Measurements from ENCODE around the gene LY6G5C.

DNA sequence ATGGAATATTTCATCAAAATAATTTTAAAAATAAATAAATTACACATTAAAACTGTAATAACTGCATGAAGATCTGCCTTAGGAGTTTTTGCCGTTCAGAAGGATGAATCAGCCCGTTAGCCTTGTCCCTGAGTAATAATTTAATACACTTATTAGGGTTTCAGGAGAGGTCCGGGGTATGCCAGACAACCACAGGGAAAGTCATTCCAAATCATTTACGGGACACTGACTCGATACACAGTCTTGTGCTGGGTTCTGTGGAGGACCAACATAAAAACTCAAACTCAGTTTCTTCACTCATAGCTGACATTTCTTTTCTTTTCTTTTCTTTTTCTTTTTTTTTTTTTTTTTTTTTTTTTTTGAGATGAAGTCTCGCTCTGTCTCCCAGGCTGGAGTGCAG, 25.1 kb upstream of the LY6G5C start:
- TF ChIP-seq, protein P1, sequence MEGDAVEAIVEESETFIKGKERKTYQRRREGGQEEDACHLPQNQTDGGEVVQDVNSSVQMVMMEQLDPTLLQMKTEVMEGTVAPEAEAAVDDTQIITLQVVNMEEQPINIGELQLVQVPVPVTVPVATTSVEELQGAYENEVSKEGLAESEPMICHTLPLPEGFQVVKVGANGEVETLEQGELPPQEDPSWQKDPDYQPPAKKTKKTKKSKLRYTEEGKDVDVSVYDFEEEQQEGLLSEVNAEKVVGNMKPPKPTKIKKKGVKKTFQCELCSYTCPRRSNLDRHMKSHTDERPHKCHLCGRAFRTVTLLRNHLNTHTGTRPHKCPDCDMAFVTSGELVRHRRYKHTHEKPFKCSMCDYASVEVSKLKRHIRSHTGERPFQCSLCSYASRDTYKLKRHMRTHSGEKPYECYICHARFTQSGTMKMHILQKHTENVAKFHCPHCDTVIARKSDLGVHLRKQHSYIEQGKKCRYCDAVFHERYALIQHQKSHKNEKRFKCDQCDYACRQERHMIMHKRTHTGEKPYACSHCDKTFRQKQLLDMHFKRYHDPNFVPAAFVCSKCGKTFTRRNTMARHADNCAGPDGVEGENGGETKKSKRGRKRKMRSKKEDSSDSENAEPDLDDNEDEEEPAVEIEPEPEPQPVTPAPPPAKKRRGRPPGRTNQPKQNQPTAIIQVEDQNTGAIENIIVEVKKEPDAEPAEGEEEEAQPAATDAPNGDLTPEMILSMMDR (IDR thresholded peaks at IDR 0.05 in 8 of 11, conservative IDR thresholded peaks at IDR 0.05 in 3 of 11): no peak
- no peak for TF ChIP-seq POLR2AphosphoS5 (IDR thresholded peaks at IDR 0.05)

Measured in spleen (tissue), 7 donors.